HCT116 (cell line): ENCODE measurements around the gene MYL5. TPM values are rescaled to one million over a fixed set of nuclear protein-coding genes. Genes with fewer than 3 reads are reported as not detected.

ENCODE experiments used
- ATAC-seq: fragments of 200-7000 bp; cut with Tn5 transposase; 2 replicates; pipeline ENCODE4 v1.9.1; 2020; ENCODE audit warnings: mild to moderate bottlenecking, moderate library complexity
- BruUV-seq: library from RNA; stranded (reverse); fragments of 400-500 nt; replicated peaks from 2 replicates; lab custom pipeline; 2021; lab: Mats Ljungman, UMichigan
- CTCF ChIA-PET: fragments of 300-600 bp; sonication (Branson Sonifier 250); formaldehyde crosslinking; loops from one replicate; lab custom pipeline; 2021; ENCODE audit warnings: antibody characterized with exemption; lab: Charles Lee
- POLR2A ChIA-PET: fragments of 300-600, 350-600 bp; sonication (Branson Sonifier 250); formaldehyde crosslinking; loops from one replicate; lab custom pipeline; 2021; ENCODE audit warnings: antibody characterized with exemption; lab: Charles Lee
- RAD21 ChIA-PET, 2 experiments: fragments of 300-600 bp; sonication (Branson Sonifier 250); formaldehyde crosslinking; loops; one replicate each; lab custom pipeline; 2023; ENCODE audit warnings: low total read pairs in 2 of 2; ENCODE audit not compliant: uncharacterized antibody in 2 of 2, unreplicated experiment in 2 of 2, low non-redundant PET in 1 of 2; lab: Charles Lee
- DNase-seq: peaks from one replicate; pipeline ENCODE4 v3.0.0-alpha.2; 2010; ENCODE audit warnings: low read depth, low spot score
- H2AFZ ChIP-seq: fragments of 200-600 bp; shearing (Covaris generic), sonication (generic); 2 replicates; pipeline ENCODE4 v1.6.1; 2017; ENCODE audit warnings: low read depth, mixed run types, mixed read lengths, antibody characterized with exemption, low read length; ENCODE audit not compliant: poor library complexity, severe bottlenecking
- H3K27ac ChIP-seq: 2 replicates; pipeline ENCODE4 v1.5.1; 2012; ENCODE audit warnings: low read depth, low read length
- H3K27me3 ChIP-seq: fragments of 200-600 bp; sonication (generic); 2 replicates; pipeline ENCODE4 v1.6.1; 2016; ENCODE audit warnings: mixed run types, low read length, mixed read lengths; ENCODE audit not compliant: insufficient read depth
- H3K36me3 ChIP-seq, 2 experiments: fragments of 200-500 bp in 1 of 2; fragments of 200-600 bp in 1 of 2; sonication (Bioruptor generic) in 1 of 2; sonication (generic) in 1 of 2; 2 replicates each; pipeline versions ENCODE4 v1.5.1 to v1.6.1; 2014 to 2016; ENCODE audit warnings: low read length in 2 of 2, inconsistent platforms in 1 of 2, mixed read lengths in 1 of 2, mixed run types in 1 of 2; ENCODE audit not compliant: insufficient read depth in 2 of 2, control insufficient read depth in 1 of 2
- H3K4me1 ChIP-seq, 2 experiments: fragments of 200-600 bp in 1 of 2; sonication (generic) in 1 of 2; 2 replicates each; pipeline versions ENCODE4 v1.5.1 to v1.6.1; 2012 to 2017; ENCODE audit warnings: low read length in 2 of 2, inconsistent platforms in 1 of 2, mild to moderate bottlenecking in 1 of 2, mixed read lengths in 1 of 2, mixed run types in 1 of 2, moderate library complexity in 1 of 2; ENCODE audit not compliant: insufficient read depth in 2 of 2, control insufficient read depth in 1 of 2
- H3K4me2 ChIP-seq: fragments of 200-600 bp; sonication (generic); 2 replicates; pipeline ENCODE4 v1.6.1; 2017; ENCODE audit warnings: mixed run types, low read length, mixed read lengths
- H3K4me3 ChIP-seq, 2 experiments: fragments of 200-600 bp in 1 of 2; sonication (generic) in 1 of 2; replicated peaks in 1 of 2; 2 replicates each; pipeline ENCODE4 v1.5.1; 2011 to 2016; ENCODE audit warnings: low read length in 2 of 2, control low read depth in 1 of 2, low read depth in 1 of 2, mild to moderate bottlenecking in 1 of 2, mixed read lengths in 1 of 2, mixed run types in 1 of 2
- H3K79me2 ChIP-seq: fragments of 200-600 bp; sonication (generic); 2 replicates; pipeline ENCODE4 v1.6.1; 2017; ENCODE audit warnings: mild to moderate bottlenecking, mixed run types, low read length, moderate library complexity, mixed read lengths; ENCODE audit not compliant: insufficient read depth
- H3K9ac ChIP-seq: fragments of 200-600 bp; sonication (generic); 2 replicates; pipeline ENCODE4 v1.6.1; 2016; ENCODE audit warnings: low read length, mixed read lengths
- H3K9me2 ChIP-seq: fragments of 200-600 bp; sonication (generic), shearing (Covaris generic); 2 replicates; pipeline ENCODE4 v1.6.1; 2017; ENCODE audit warnings: mixed run types, mild to moderate bottlenecking, moderate library complexity; ENCODE audit not compliant: insufficient read depth
- H3K9me3 ChIP-seq, 2 experiments: fragments of 200-500 bp in 1 of 2; fragments of 200-600 bp in 1 of 2; sonication (Bioruptor generic) in 1 of 2; sonication (generic) in 1 of 2; 2 replicates each; pipeline ENCODE4 v1.6.1; 2014 to 2017; ENCODE audit warnings: low read length in 2 of 2, mixed read lengths in 2 of 2, inconsistent platforms in 1 of 2, low read depth in 1 of 2, mild to moderate bottlenecking in 1 of 2, mixed run types in 1 of 2, moderate library complexity in 1 of 2; ENCODE audit not compliant: control insufficient read depth in 1 of 2, insufficient read depth in 1 of 2
- H4K20me1 ChIP-seq: fragments of 200-600 bp; sonication (generic), shearing (Covaris generic); 2 replicates; pipeline ENCODE4 v1.6.1; 2017; ENCODE audit warnings: mixed run types, mild to moderate bottlenecking, moderate library complexity; ENCODE audit not compliant: insufficient read depth
- CEBPB ChIP-seq: IDR thresholded peaks from 2 replicates; pipeline ENCODE4 v1.6.1; 2012; ENCODE audit warnings: low read depth
- EGR1 ChIP-seq: IDR thresholded peaks from 2 replicates; pipeline ENCODE4 v1.6.1; 2012; ENCODE audit warnings: low read depth
- ELF1 ChIP-seq: IDR thresholded peaks from 2 replicates; pipeline ENCODE4 v1.6.1; 2012; ENCODE audit warnings: low read depth, borderline replicate concordance
- EZH2 ChIP-seq: fragments of 200-600 bp; sonication (generic); IDR thresholded peaks from 2 replicates; pipeline ENCODE4 v1.6.1; 2017; ENCODE audit warnings: antibody characterized with exemption, mixed run types
- EZH2phosphoT487 ChIP-seq: fragments of 200-600 bp; IDR thresholded peaks from 2 replicates; pipeline ENCODE4 v1.6.1; 2018; ENCODE audit warnings: antibody characterized with exemption, borderline replicate concordance
- FOSL1 ChIP-seq: IDR thresholded peaks from 2 replicates; pipeline ENCODE4 v1.6.1; 2012; ENCODE audit warnings: low read depth
- JUND ChIP-seq: IDR thresholded peaks from 2 replicates; pipeline ENCODE4 v1.6.1; 2012
- POLR2A ChIP-seq: IDR thresholded peaks from 2 replicates; pipeline ENCODE4 v1.7.0; 2011; ENCODE audit warnings: borderline replicate concordance; ENCODE audit not compliant: insufficient read depth, insufficient read length; ENCODE audit errors: extremely low read depth
- POLR2AphosphoS5 ChIP-seq: IDR thresholded peaks from 2 replicates; pipeline ENCODE4 v1.6.1; 2011; ENCODE audit warnings: mild to moderate bottlenecking, low read depth, low read length, moderate library complexity
- RAD21 ChIP-seq: IDR thresholded peaks from 2 replicates; pipeline ENCODE4 v1.6.1; 2012; ENCODE audit warnings: low read depth, mild to moderate bottlenecking
- SIN3A ChIP-seq: IDR thresholded peaks from 2 replicates; pipeline ENCODE4 v1.6.1; 2012; ENCODE audit warnings: low read depth
- SP1 ChIP-seq: IDR thresholded peaks from 2 replicates; pipeline ENCODE4 v1.6.1; 2012; ENCODE audit warnings: low read depth
- SRF ChIP-seq: IDR thresholded peaks from 2 replicates; pipeline ENCODE4 v1.6.1; 2012; ENCODE audit warnings: low read depth
- YY1 ChIP-seq: IDR thresholded peaks from 2 replicates; pipeline ENCODE4 v1.6.1; 2011; ENCODE audit warnings: low read length, low read depth, moderate library complexity, mild to moderate bottlenecking; ENCODE audit not compliant: insufficient replicate concordance; ENCODE audit errors: extremely low read depth
- intact Hi-C: fragments of 100-400 bp; cut with micrococcal nuclease; formaldehyde crosslinking; loops from 2 replicates; pipeline ENCODE4 v1.10.0; 2022
- total RNA-seq: library from RNA; stranded (reverse); gene quantifications from one replicate; pipeline ENCODE4 v1.2.1, GENCODE V29; 2021; ENCODE audit not compliant: unreplicated experiment
- TF ChIP-seq, protein P1 (sequence below): IDR thresholded peaks from 2 replicates; pipeline ENCODE4 v1.6.1; 2011; ENCODE audit warnings: mild to moderate bottlenecking, low read length, moderate library complexity; ENCODE audit not compliant: insufficient replicate concordance; ENCODE audit errors: extremely low read depth
- TF ChIP-seq, protein P2 (sequence below): IDR thresholded peaks from 2 replicates; pipeline ENCODE4 v1.6.1; 2012
- TF ChIP-seq, protein P3 (sequence below): IDR thresholded peaks from 2 replicates; pipeline ENCODE4 v1.6.1; 2012
- TF ChIP-seq, protein P4 (sequence below), 3 experiments: fragments of 200-600 bp in 1 of 3; sonication (generic) in 1 of 3; IDR thresholded peaks in 2 of 3; conservative IDR thresholded peaks in 1 of 3; 2 replicates each; pipeline ENCODE4 v1.5.1; 2012 to 2017; ENCODE audit warnings: low read depth in 2 of 3, low read length in 2 of 3, antibody characterized with exemption in 1 of 3, borderline replicate concordance in 1 of 3, control low read depth in 1 of 3, mild to moderate bottlenecking in 1 of 3, mixed read lengths in 1 of 3, mixed run types in 1 of 3, moderate library complexity in 1 of 3; ENCODE audit not compliant: insufficient read depth in 1 of 3
- TF ChIP-seq, protein P5 (sequence below): IDR thresholded peaks from 2 replicates; pipeline ENCODE4 v1.6.1; 2012; ENCODE audit warnings: low read depth

The MYL5 gene
- total RNA-seq, 1 experiment from 2014 or later: 14.0 TPM

DNA sequence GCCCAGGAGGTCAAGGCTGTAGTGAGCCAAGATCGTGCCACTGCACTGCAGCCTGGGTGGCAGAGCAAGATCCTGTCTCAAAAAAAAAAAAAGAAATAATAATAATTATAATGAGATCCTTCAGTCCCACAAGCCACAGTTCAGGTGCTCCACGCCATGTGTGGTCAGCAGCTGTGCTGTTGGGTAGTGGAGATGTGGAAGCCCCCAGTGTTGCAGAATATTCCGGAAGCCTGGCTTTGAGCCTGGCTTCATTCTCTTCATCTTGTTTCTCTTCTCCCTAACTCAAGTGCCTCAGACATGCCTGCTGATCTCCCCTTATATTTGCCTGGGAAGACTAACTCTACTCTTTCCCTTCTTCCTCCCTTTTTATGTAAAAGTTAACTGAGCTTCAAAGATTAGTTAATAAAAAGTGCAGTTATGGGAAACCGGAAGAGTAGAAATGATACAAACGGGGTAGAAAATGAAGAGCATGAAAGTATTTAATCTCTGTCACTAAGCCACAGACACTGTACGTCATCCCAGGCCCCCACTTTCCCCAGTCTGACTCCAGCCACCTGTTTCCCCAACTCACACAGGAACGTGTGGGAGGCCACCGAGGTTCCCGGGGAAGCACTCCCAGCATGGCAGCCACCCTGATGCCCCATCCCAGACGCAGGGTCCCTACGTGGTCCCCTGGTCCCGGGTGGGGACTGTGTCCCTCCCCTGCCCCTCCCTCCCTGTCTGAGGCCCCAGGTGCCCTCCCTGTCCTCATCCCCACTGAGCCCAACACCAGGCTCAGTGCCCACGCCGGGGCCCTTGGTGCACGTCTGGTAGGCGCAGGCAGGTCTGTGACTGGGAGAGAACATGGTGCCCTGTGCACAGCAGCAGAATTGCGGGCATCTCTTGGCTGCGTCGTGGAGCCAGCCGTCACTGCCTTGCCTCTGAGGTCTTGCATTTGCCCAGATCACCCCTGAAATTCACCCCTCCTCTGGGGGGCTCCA lies 55.3 kb downstream of the MYL5 start:
- Histone ChIP-seq H3K27ac (no peak overlapping the region), H2AFZ (no peak overlapping the region), H3K79me2 (peaks cover 28% of the 10 kb centered on the region), H3K9ac (no peak overlapping the region), H3K4me1 (no peaks in the 10 kb centered on the region), H4K20me1 (no peaks in the 10 kb centered on the region), H3K27me3 (no peaks in the 10 kb centered on the region), H3K4me2 (no peak overlapping the region), H3K36me3 (peaks cover 14 to 16% of the 10 kb centered on the region in 2 experiments), H3K9me3 (no peaks in the 10 kb centered on the region), H3K9me2 (no peaks in the 10 kb centered on the region), H3K4me3 (no peak overlapping the region)
- no TSS peak for BruUV-seq
- ChIA-PET POLR2A (no interaction called here), RAD21 (no interaction called here), CTCF (no interaction called here)
- TF ChIP-seq, protein P1, sequence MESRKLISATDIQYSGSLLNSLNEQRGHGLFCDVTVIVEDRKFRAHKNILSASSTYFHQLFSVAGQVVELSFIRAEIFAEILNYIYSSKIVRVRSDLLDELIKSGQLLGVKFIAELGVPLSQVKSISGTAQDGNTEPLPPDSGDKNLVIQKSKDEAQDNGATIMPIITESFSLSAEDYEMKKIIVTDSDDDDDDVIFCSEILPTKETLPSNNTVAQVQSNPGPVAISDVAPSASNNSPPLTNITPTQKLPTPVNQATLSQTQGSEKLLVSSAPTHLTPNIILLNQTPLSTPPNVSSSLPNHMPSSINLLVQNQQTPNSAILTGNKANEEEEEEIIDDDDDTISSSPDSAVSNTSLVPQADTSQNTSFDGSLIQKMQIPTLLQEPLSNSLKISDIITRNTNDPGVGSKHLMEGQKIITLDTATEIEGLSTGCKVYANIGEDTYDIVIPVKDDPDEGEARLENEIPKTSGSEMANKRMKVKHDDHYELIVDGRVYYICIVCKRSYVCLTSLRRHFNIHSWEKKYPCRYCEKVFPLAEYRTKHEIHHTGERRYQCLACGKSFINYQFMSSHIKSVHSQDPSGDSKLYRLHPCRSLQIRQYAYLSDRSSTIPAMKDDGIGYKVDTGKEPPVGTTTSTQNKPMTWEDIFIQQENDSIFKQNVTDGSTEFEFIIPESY: no peak
- TF ChIP-seq RAD21 (no peak), EZH2phosphoT487 (no peak), FOSL1 (no peak), POLR2AphosphoS5 (no peak), EGR1 (no peak), POLR2A (no peak), JUND (no peak), ELF1 (no peak), SIN3A (no peak), YY1 (no peak), EZH2 (no peak), SP1 (no peak), CEBPB (no peak), SRF (no peak)
- TF ChIP-seq, protein P2, sequence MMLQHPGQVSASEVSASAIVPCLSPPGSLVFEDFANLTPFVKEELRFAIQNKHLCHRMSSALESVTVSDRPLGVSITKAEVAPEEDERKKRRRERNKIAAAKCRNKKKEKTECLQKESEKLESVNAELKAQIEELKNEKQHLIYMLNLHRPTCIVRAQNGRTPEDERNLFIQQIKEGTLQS: no peak
- TF ChIP-seq, protein P3, sequence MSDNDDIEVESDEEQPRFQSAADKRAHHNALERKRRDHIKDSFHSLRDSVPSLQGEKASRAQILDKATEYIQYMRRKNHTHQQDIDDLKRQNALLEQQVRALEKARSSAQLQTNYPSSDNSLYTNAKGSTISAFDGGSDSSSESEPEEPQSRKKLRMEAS: no peak
- TF ChIP-seq, protein P4, sequence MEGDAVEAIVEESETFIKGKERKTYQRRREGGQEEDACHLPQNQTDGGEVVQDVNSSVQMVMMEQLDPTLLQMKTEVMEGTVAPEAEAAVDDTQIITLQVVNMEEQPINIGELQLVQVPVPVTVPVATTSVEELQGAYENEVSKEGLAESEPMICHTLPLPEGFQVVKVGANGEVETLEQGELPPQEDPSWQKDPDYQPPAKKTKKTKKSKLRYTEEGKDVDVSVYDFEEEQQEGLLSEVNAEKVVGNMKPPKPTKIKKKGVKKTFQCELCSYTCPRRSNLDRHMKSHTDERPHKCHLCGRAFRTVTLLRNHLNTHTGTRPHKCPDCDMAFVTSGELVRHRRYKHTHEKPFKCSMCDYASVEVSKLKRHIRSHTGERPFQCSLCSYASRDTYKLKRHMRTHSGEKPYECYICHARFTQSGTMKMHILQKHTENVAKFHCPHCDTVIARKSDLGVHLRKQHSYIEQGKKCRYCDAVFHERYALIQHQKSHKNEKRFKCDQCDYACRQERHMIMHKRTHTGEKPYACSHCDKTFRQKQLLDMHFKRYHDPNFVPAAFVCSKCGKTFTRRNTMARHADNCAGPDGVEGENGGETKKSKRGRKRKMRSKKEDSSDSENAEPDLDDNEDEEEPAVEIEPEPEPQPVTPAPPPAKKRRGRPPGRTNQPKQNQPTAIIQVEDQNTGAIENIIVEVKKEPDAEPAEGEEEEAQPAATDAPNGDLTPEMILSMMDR (IDR thresholded peaks at IDR 0.05 in 2 of 3, conservative IDR thresholded peaks at IDR 0.05 in 1 of 3; ENCODE audit: borderline replicate concordance in 1 of 3, insufficient read depth in 1 of 3, low read depth in 2 of 3, low read length in 2 of 3): no peak
- TF ChIP-seq, protein P5, sequence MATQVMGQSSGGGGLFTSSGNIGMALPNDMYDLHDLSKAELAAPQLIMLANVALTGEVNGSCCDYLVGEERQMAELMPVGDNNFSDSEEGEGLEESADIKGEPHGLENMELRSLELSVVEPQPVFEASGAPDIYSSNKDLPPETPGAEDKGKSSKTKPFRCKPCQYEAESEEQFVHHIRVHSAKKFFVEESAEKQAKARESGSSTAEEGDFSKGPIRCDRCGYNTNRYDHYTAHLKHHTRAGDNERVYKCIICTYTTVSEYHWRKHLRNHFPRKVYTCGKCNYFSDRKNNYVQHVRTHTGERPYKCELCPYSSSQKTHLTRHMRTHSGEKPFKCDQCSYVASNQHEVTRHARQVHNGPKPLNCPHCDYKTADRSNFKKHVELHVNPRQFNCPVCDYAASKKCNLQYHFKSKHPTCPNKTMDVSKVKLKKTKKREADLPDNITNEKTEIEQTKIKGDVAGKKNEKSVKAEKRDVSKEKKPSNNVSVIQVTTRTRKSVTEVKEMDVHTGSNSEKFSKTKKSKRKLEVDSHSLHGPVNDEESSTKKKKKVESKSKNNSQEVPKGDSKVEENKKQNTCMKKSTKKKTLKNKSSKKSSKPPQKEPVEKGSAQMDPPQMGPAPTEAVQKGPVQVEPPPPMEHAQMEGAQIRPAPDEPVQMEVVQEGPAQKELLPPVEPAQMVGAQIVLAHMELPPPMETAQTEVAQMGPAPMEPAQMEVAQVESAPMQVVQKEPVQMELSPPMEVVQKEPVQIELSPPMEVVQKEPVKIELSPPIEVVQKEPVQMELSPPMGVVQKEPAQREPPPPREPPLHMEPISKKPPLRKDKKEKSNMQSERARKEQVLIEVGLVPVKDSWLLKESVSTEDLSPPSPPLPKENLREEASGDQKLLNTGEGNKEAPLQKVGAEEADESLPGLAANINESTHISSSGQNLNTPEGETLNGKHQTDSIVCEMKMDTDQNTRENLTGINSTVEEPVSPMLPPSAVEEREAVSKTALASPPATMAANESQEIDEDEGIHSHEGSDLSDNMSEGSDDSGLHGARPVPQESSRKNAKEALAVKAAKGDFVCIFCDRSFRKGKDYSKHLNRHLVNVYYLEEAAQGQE: no peak
- intact Hi-C loops: no loop called here
- no peak for DNase-seq
- no peak for ATAC-seq
